HG02571 (cell line): ENCODE data around the gene RNF149.
"Not testable (repeated sequence)": the region's sequence is repeated elsewhere in the genome, so short reads cannot be mapped to it uniquely, and the experiment has no call there.

Experiments used
- ATAC-seq: cut with Tn5 transposase; IDR thresholded peaks from one replicate; pipeline ENCODE4 v1.9.1; 2021; ENCODE audit warnings: mild to moderate bottlenecking, moderate library complexity; ENCODE audit not compliant: unreplicated experiment

RNF149 gene

DNA sequence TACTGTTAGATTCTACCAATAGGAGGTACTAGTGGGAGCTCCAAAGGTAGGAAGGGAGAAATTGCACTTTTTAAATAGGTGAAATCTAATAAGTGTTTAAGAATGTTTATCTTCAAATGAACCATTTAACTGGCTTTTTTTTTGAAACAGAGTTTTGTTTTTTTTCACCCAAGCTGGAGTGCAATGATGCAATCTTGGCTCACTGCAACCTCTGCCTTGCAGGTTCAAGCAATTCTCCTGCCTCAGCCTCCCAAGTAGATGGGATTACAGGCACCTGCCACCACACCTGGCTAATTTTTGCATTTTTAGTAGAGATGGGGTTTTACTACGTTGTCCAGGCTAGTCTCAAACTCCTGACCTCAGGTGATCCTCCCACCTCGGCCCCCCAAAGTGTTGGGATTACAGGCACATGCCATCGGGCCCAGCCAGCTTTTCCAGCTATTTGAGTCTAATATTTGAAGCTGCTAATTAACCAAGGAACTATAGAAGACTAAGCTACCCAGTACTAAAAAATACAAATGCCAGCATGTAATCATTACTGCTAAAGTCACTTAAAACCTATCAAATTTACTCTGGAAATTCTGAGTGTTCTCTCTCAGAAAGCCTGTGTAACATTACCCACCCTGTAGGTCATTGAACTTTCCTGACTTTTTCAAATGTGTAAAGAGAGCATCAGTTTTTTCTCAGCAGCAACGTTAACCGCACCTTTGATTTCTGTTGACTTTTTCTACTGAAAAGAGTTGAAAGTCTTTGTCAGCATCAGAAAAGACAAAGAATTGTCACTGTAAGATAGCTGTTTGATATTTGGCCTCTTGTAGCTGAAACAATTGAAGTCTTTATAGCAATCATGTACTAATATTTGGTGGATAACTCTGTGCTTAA, 24.6 kb upstream of the RNF149 start:
- no peak for ATAC-seq

GRCh38 chr2:101331202-101331601, 22.7 kb upstream of the RNF149 start:
- ATAC-seq = no peak

- no peak for ATAC-seq
Measured at GRCh38 chr2:101330253-101330933, 21.9 kb upstream of the RNF149 start.

DNA sequence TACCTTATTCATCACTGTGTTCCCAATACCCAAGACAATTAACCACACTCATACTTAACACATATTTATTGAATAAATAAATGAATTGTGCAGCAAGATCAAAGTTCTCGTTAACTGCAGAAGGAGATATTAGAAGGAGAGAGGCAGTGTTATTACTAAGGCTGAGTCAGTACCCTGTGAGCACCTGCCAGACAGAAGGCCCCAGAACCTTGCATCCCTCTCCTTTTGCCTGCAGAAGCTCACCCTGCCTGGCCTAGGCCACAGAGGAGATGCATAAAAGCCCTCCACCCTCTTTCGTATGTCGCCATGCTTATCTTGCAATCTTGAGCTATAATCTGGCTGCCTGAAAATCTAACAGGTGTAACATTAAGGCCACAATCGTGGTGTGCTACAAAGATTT, 20.5 kb upstream of the RNF149 start:
- no peak for ATAC-seq

DNA sequence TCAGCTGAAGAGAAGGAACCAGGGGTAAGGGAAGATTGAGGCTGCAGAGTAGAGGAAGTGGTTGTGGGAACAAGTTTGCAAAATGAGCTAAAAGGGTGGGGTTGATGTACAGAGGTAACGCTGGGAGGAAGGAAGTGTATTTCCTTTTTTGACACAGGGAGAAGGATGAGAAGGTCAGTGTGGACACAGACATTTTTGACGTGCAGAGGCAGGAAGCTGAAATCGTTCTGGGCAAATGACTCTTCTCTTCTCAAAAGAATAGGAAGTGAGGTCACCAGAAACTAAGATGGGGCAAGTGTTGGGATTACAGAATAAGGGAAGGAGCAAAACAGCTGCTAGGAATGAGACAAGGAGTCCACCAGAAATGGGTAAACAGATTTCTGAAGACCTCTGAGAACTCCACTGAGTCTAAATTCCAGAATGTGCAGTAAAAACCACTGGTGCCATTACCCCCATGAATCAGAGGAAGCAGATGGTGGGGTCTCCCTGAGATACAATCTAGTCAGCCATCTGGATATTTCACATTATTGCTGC, 20.0 kb upstream of the RNF149 start:
- no peak for ATAC-seq

GRCh38 chr2:101327863-101328394, 19.4 kb upstream of the RNF149 start:
- ATAC-seq = no peak

- ATAC-seq = no peak
Measured at GRCh38 chr2:101325425-101325824, 16.9 kb upstream of the RNF149 start.

DNA sequence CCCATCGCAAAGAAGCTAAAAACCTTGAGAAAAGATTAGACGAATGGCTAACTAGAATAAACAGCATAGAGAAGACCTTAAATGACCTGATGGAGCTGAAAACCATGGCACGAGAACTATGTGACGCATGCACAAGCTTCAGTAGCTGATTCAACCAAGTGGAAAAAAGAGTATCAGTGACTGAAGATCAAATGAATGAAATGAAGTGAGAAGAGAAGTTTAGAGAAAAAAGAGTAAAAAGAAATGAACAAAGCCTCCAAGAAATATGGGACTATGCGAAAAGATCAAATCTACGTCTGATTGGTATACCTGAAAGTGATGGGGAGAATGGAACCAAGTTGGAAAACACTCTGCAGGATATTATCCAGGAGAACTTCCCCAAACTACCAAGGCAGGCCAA, 8.1 kb upstream of the RNF149 start:
- not testable (repeated sequence) for ATAC-seq

DNA sequence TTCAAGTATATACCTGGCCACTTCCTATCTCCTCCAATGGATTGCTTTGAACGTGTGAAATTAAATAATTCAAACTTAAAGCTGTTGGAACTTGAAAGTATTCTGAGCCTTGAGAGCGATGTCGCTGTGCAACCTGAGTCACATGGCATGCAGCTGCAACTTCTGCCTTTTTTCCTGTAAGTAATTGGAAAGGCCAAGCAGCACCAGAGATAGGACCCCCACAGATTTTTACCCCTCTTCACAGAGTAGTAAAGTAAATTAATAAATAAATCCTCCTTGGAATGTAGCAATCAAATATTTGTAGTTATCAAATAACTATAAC, 3.2 kb upstream of the RNF149 start:
- ATAC-seq = no peak

GRCh38 chr2:101310834-101311695, 2.6 kb upstream of the RNF149 start:
- no peak for ATAC-seq

DNA sequence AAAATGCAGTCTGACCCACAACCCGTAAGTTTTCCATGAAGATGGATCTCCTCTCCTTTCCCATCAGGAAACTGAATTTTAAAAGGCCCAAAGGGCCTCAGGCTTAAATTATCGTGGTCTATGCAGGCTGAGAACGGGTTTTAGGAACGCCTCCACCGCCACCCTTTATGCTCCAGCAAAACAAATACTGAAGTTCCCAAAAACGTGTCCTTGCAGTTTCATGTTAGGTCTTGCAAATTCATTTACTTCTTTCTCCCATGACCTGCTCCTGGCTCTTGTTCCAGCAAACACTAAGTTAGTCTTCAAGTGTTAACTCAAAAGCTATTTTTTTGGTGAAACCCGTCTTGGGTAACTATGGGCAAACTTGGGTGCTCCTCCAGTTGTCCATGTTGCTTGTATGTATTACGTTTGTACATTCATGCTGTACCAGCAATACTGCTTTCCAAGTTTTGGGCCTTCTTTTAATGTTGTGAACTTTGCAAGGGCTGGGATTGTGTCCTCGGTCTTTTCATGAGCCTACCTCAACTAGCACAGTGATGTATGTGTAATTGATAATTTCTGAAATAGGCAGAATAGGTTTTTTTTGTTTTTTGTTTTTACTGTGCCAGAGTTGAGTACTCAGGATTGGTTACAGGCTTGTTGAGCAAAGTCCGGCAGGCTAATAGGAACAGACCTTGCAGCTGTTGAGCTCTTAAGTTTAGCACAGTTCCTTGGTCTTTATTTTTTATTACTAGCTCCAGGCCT, 1.8 kb upstream of the RNF149 start:
- ATAC-seq = no peak

DNA sequence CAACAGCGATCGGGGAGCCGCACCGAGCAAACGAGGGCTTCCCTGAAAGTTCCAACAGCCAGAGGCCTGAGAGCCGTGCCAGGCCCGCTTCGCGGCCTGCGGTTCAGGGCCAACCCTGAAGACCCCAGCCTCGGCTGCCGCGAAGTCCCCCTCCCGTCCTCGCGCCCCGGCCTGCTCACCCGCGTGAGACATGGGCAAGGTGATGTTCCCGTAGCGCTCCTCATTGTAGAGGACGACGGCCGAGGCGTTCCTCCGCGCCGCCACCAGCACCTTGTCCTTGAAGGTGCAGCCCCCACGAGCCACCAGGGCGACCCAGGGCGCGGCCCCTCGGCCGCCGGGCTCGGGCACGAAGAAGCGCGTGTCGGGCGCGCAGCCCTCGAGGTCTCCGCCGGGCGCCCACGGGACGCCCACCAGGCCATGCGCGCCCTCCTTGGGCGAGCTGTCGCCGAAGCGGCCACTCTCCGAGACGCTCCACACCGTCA, 510 bp downstream of the RNF149 start:
- ATAC-seq = peak; percentile 14

DNA sequence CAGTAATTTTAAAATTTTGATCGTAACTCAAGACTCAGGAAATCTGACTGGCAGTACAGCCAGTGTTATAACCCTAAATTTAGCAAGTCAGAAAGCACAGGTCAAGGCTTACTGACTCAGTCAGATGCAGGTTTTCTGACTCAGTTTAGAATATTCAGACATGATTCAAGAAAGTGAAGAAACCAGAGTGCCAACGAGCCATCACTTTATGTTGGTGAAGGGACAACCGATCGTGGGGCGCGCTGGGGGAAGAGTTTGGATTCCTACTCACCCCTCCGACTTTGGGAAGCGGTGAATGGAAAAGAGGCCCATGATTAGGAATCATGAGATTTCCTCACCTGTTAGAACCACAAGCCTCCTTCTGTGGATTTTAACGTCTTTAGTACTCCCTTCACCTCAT, 998 bp downstream of the RNF149 start:
- no peak for ATAC-seq

DNA sequence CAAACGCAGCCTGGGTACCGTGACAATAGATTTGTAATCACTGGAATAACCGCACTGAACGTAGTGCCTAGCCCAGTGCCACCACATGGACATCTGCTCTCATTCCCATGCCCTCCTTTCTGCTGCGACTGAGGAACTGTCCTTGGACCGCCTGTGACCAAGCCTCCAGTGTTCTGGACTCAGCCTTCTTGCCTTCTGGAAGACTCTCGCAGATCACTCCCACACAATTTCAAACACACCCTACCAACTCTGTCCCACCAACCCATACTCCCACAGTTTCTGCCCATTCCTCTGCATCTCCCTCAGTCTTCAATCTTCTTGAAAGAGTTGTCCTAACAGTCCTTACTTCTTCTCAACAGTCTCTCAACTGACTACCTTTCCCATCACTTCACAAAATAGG, 2.1 kb downstream of the RNF149 start:
- peak; percentile 10 for ATAC-seq

DNA sequence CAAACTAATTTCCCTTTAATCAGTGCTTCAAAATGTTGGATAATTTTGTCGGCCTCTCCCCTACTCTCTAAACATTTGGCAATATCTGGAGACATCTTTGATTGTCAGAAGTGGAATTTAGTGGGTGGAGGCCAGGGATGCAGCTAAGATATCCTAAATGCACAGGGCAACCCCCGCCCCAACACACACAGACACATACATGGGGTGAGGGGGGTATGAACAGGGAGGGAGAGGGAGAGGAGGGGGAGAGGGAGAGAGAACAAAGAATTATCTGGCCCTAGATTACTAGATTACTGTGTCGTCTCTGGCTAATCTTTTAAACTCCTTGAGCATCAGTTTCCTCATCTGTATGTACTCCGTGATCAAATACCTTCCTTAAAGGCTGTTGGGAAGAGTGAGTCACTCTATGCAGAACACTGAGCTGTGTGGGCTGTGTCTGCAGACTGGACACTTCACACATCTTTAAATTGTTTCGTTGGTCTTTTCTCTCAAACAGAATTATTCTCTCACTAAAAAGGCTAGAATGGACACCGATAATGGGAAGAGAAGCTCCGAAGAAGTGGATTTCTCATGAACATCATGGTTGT, 2.9 kb downstream of the RNF149 start:
- no peak for ATAC-seq

GRCh38 chr2:101305035-101305434, 3.5 kb downstream of the RNF149 start:
- ATAC-seq = no peak

- ATAC-seq = no peak
Measured at GRCh38 chr2:101303688-101304087, 4.8 kb downstream of the RNF149 start.

- no peak for ATAC-seq
Measured at GRCh38 chr2:101302016-101302415, 6.5 kb downstream of the RNF149 start.

- ATAC-seq = no peak
Measured at GRCh38 chr2:101300836-101301235, 7.7 kb downstream of the RNF149 start.

DNA sequence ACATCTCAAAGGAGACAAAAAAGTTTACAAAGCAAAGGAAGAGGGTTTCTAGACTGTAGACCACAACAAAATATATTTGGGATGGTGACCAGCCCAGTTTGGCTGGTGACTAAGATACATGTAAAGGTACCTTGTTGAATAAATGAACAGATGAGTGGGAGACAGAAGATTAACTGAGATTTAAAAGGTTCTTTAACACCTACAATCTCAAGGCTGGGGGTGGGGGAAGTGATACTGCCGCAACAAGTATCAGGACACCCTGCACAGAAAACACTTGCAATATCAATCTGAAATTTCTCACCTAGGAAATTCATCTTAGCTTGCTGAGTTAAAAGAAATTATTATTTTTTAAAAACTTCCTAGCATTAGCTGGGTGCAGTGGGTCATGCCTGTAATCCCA, 8.3 kb downstream of the RNF149 start:
- ATAC-seq = no peak
